Loucy (cell line): Measurements from ENCODE around the gene FEM1A.

ENCODE experiments used
- H2AFZ ChIP-seq: fragments of 200-600 bp; sonication (generic); 2 replicates; pipeline ENCODE4 v1.6.0; 2016; ENCODE audit warnings: antibody characterized with exemption, mild to moderate bottlenecking, low read length, moderate library complexity
- H3F3A ChIP-seq: fragments of 200-600 bp; 2 replicates; pipeline ENCODE4 v1.6.0; 2016; ENCODE audit warnings: antibody characterized with exemption, low read depth, mild to moderate bottlenecking
- H3K27me3 ChIP-seq: fragments of 200-600 bp; sonication (generic); 2 replicates; pipeline ENCODE4 v1.6.1; 2014; ENCODE audit warnings: low read length, mild to moderate bottlenecking; ENCODE audit not compliant: insufficient read depth, poor library complexity, severe bottlenecking
- H3K36me3 ChIP-seq: fragments of 200-600 bp; sonication (generic); 2 replicates; pipeline ENCODE4 v1.6.1; 2016; ENCODE audit warnings: low read length; ENCODE audit not compliant: insufficient read depth
- H3K4me1 ChIP-seq: fragments of 200-600 bp; sonication (generic); 2 replicates; pipeline ENCODE4 v1.5.1; 2014; ENCODE audit warnings: low read length, mild to moderate bottlenecking; ENCODE audit not compliant: insufficient read depth, poor library complexity, severe bottlenecking
- H3K4me2 ChIP-seq: fragments of 200-600 bp; sonication (generic); 2 replicates; pipeline ENCODE4 v1.6.0; 2014; ENCODE audit warnings: antibody characterized with exemption, low read length, low read depth, mild to moderate bottlenecking; ENCODE audit not compliant: poor library complexity, severe bottlenecking
- H3K4me3 ChIP-seq: fragments of 200-600 bp; sonication (generic); 2 replicates; pipeline ENCODE4 v1.5.1; 2014; ENCODE audit warnings: low read length, mild to moderate bottlenecking, mixed read lengths; ENCODE audit not compliant: poor library complexity, severe bottlenecking
- H3K79me2 ChIP-seq: fragments of 200-600 bp; sonication (generic); 2 replicates; pipeline ENCODE4 v1.6.1; 2014; ENCODE audit warnings: low read length; ENCODE audit not compliant: insufficient read depth
- H3K9ac ChIP-seq: fragments of 200-600 bp; sonication (generic); 2 replicates; pipeline ENCODE4 v1.6.0; 2014; ENCODE audit warnings: mild to moderate bottlenecking, low read depth, low read length, moderate library complexity; ENCODE audit not compliant: poor library complexity, severe bottlenecking
- H3K9me2 ChIP-seq: fragments of 200-600 bp; sonication (generic); replicated peaks from 2 replicates; pipeline ENCODE4 v1.6.1; 2016; ENCODE audit warnings: low read depth, low read length, mixed read lengths
- H3K9me3 ChIP-seq: fragments of 200-600 bp; sonication (generic); 2 replicates; pipeline ENCODE4 v1.6.1; 2014; ENCODE audit warnings: mild to moderate bottlenecking, antibody characterized with exemption, low read length, low read depth; ENCODE audit not compliant: insufficient read depth
- H4K20me1 ChIP-seq: fragments of 200-600 bp; sonication (generic); 2 replicates; pipeline ENCODE4 v1.6.0; 2014; ENCODE audit warnings: antibody characterized with exemption, low read length, mild to moderate bottlenecking; ENCODE audit not compliant: insufficient read depth, poor library complexity, severe bottlenecking
- EZH2phosphoT487 ChIP-seq: fragments of 200-600 bp; IDR thresholded peaks from 2 replicates; pipeline ENCODE4 v1.6.1; 2018; ENCODE audit warnings: antibody characterized with exemption, mild to moderate bottlenecking, moderate library complexity, borderline replicate concordance
- TF ChIP-seq, protein P1 (sequence below): fragments of 200-600 bp; sonication (generic); conservative IDR thresholded peaks from 2 replicates; pipeline ENCODE4 v1.5.1; 2014; ENCODE audit warnings: mild to moderate bottlenecking, antibody characterized with exemption, low read length

The FEM1A gene

DNA sequence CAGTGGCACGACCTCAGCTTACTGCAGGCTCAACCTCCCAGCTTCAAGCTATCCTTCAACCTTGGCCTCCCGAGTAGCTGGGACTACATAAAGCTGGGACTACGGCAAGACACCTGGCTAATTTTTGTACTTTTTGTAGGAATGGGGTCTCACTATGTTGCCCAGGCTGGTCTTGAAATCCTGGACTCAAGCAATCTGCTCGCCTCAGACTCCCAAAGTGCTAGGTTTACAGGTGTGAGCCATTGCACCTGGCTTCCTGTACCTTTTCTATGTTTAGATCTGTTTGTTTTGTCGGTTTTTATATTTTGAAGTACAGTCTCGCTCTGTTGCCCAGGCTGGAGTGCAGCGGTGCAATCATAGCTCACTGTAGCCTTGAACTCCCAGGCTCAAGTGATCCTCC is 57.5 kb downstream of the FEM1A start:
- Histone ChIP-seq H3K9me3 (no peaks in the 10 kb centered on the region), H3K4me3 (no peak overlapping the region), H3K4me2 (no peak overlapping the region), H3K36me3 (peaks cover 25% of the 10 kb centered on the region; the same call in 1 of the 2 replicates), H4K20me1 (peaks cover 3% of the 10 kb centered on the region), H3K4me1 (no peaks in the 10 kb centered on the region), H3F3A (no peaks in the 10 kb centered on the region), H3K27me3 (no peaks in the 10 kb centered on the region), H3K79me2 (no peaks in the 10 kb centered on the region), H3K9ac (no peak overlapping the region), H2AFZ (no peak overlapping the region), H3K9me2 (no peaks in the 10 kb centered on the region)
- no peak for TF ChIP-seq EZH2phosphoT487
- TF ChIP-seq, protein P1, sequence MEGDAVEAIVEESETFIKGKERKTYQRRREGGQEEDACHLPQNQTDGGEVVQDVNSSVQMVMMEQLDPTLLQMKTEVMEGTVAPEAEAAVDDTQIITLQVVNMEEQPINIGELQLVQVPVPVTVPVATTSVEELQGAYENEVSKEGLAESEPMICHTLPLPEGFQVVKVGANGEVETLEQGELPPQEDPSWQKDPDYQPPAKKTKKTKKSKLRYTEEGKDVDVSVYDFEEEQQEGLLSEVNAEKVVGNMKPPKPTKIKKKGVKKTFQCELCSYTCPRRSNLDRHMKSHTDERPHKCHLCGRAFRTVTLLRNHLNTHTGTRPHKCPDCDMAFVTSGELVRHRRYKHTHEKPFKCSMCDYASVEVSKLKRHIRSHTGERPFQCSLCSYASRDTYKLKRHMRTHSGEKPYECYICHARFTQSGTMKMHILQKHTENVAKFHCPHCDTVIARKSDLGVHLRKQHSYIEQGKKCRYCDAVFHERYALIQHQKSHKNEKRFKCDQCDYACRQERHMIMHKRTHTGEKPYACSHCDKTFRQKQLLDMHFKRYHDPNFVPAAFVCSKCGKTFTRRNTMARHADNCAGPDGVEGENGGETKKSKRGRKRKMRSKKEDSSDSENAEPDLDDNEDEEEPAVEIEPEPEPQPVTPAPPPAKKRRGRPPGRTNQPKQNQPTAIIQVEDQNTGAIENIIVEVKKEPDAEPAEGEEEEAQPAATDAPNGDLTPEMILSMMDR: no peak
